Amniotic stem cell (primary cell): Measurements from ENCODE around the gene DMRT1.

Experiments
- DNase-seq: peaks from one replicate; lab custom pipeline; 2025; lab: John Stamatoyannopoulos, UW

Gene DMRT1

DNA sequence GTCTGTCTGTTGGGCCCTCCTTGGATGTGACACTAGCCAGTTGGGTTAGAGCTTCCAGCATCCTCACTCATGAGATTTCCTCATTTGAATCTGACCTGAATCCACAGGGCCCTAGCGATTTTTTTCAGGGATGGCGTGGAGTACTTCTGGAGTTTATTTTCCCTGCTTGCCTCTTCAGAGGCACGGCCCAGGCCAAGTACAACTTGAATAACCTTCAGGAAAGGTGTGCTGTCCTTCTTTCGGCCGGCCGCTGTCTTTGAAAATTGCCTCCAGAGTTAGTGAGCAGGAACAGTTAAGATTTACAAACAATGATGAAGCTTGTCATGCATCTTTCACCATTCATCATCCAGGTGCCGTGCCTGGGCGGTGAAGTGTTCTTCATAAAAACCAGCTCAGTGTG, 85.5 kb downstream of the DMRT1 start:
- DNase-seq = no peak

DNA sequence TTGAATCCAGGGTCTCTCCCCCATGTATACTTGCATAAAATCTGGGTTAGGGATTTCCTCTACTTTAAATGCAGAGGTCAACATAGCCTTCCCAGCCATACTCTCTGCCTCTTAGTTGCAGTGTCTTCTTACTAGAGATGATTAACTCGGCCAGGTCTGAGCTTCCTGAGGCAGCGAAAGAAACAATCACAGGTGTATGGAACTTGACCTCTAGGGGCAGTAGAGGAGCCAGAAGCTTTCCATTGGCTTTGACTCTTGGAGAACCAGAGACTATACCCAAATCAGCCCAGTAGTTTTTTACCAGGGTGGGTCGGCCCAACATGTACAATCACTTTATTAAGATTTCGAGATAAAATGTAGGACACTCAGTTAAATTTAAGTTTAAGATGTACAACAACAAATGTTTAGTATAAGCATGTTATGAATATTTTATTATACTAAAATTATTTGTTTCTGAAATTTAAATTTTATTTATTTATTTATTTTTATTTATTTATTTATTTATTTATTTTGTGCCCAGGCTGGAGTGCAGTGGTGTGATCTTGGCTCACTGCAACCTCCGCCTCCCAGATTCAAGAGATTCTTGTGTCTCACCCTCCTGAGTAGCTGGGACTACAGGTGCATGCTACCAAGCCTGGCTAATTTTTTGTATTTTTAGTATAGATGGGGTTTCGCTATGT, 87.0 kb downstream of the DMRT1 start:
- no peak for DNase-seq

DNA sequence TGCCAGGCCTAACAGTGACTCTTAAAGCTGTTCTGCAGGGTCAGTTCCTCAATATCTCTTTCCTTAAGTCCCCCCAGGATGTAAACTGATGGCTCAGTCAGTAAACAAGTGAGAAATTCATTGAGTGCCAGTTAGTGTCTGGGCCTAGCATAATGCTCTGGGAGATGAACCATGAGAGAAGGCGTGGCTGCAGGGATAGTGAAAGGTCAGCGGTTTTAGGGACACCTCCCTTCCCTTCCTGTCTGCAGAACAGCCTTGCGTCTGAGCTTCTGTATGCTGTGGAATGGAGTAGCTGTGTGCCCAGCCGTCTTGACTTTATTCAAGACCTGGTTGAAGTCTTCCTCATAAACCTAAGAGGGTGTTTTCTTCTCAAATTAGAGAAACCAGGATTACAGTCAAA, 88.2 kb downstream of the DMRT1 start:
- DNase-seq = no peak

DNA sequence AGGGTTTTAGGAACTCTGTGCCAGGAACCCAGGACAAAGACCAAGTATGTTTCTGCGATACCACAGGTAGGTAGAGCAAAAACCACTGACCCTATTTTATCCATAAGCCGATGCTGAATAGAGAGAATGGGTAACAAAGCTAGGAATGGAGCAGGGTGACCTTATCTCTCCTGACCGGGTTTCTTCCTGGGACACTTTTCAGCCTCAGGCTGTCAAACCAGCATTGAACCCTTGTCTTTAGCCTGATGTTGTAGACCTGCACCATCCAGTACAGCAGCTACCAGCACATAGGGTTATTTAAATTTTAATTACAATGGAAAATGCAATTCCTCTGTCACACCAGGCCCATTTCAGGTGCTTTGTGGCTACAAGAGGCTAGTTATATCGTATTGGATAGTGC, 91.9 kb downstream of the DMRT1 start:
- DNase-seq = no peak

DNA sequence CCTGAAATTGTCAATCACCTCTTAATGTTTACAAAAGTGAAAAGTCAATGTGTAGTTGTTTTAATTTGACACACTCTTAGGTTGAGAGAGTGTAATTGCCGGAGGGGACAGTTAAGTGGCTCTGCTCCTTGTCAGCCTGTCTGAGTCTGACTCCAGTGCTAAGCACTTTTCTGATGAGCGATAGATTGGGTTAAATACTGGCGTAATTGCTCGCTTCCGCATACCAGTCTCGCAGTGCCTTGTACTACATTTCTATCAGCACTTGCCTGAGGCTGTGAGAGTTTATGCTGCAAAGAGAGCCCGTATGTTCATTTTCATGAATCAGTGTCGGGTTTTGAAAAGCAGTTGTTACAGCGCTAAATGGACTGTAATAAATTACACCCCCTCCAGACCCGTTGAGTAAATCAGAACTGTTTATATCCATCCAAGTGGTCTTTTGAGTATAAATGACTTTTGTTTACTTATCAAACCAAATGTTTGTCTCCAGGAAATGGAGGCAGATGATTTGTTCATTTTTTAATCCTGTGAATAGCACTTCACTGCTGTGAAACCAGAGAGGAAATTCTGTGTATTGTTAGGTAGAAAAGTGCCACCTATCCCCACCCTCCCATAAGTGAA, 94.0 kb downstream of the DMRT1 start:
- no peak for DNase-seq

DNA sequence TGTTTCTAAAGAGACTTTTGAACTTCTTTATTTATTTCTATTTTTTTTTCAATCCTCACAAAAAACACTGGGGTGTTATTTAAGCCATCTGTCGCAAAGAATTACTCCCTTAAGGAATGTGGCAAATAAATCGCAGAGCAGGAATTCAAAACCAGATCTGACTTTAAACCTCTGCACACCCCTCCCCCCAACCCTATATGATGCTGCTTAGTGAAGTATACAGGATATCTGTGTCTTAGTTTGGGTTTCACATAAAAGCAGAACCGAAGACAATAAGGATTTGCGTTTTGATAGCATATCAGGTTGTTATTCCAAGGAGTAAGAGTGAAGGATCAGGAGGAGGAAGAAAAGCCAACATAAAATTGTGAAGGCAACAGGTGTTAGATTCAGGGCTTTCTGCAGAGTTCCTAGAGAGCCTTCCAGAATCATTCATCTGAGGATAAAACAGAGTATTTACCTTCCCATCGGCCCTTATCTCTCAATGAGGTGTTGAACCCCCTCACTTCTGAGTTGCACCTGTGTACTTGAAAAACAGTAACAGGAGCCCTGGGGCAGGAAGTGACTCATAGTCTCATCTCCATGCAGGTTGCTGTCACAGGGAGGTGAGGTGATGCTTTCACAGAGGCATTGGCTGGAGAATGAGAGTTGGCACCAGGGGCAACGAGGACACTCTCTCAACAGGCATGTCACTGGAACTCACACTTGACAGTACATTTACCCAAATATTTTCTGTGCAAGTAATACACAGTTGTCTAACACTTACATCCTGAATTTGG, 101.5 kb downstream of the DMRT1 start:
- no peak for DNase-seq

DNA sequence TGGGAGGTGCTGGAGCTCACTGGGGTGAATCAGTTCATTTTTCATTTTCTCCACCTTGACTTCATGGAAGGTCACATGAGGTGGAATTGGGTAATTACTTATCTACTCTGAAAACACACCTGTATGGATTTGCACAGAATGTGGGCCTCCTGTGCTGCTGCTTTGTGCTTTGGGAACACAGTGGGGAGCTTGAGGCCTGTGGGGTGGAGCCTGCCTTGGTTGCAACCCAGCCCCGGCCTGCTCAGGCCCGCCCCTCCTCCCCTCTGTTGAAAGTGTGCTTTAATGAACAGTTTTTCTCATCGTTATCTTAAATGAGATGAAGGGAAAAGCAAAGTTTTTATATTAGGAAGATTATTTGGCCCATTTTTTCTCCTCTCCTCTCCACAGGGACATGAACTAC, 106.5 kb downstream of the DMRT1 start:
- DNase-seq = no peak

DNA sequence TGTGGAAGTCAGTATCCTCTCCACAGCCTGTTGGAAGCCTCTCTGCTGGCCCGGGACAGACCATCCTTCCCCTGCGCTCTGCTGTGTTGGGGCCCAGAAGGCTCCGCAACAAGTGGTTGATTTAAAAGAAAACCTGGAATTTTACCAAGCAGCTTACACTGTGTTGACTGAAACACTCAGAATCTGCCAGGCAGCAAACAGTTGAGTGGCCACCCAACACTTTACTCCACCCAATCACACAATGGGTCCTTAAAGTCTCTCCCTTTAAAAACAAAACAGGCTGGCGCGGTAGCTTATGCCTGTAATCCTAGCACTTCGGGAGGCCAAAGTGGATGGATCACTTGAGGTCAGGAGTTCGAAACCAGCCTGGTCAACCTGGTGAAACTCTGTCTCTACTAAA, 107.0 kb downstream of the DMRT1 start:
- DNase-seq = no peak

DNA sequence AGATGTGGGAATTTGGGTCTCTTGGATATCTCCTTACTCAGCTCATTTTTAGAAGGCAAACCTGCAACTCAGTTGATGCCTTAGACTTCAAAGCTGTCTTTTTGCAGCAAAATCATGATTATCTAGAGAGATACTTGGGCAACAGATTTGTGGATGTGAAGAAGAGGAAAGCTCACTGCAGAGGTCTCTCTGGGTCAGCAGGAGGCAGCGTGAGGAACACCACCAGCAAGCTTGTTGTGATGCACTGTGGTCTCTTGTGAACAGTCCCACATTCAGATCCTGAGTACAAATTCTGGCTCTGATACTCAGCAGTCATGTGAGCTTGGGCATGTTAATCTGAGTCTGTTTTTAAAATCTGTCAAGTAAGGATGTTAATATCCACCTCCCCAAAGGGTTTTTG, 108.6 kb downstream of the DMRT1 start:
- DNase-seq = no peak

DNA sequence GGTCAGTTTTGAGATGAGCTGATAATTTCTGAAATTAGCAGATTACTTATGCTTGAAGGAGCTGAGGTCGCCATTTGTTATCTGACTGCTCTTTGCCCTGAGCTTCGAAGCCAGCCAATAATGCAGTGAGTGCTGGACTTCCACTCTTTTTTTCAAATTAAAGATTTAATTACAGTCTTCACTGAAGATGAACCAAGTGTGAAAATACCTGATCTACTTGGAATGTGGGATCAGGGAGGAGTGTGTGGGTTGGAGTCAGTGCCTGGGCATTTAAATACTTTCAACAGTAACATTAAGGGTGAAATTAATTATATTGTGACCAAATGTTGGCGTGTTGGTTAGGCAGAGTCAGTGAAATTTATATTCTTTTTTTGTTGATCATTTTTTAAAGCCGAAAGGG, 111.0 kb downstream of the DMRT1 start:
- no peak for DNase-seq

DNA sequence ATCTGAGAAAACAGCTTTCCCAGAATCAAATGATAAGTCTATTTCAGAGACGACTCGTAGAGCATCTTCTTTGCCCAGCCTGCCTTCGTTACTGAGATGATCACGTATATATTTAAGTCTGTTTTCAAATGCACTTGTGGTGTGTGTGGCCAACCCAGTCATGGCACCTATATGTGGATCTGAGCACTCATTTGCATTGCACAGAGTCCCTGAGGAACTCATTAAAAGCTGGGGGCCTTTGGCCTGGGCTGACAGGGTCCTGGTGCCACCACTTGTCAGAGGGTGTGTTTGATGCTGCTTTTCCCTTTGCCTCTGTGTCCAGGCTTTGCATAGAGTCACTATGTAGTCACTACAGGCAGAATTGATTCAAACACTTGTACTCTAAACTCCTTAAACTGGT, 117.6 kb downstream of the DMRT1 start:
- DNase-seq = no peak

DNA sequence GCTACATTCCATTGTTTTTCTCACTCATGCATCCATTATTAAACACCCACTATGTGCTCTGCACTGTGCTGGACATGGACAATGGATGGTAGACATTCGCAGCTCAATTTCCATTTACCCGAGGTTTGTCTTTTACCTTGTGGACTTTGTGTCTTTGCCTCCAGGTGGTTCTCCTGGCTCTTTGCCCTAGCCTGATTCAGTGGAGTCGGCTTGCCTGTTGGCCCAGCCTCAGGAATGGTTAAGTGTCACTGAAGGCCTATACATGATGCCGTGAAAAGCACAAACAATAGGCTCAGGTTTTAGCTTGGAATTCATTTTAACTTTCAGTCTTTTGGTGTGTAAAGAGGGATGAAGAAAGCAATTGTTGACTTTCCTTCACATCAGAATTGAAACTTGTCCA, 118.4 kb downstream of the DMRT1 start:
- DNase-seq = no peak

DNA sequence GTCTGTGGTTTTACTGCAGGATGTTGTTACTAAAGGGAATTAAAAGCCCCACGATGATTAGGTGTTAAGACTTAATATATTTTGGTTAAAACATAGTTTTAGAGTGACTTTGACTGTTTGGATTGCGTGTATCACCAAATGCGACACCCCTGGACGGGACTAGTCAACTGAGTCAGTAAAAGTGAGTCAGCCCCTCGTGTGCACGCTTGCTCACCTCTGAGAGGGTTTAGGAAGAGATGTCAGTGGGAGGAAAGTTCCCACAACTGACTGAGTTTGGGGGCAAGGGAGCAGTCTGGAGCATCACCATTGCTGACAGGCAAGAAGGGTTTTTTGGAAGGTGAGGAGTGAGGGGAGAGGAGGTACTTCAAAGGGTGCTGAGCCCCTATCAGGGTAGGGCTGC, 120.5 kb downstream of the DMRT1 start:
- DNase-seq = no peak

DNA sequence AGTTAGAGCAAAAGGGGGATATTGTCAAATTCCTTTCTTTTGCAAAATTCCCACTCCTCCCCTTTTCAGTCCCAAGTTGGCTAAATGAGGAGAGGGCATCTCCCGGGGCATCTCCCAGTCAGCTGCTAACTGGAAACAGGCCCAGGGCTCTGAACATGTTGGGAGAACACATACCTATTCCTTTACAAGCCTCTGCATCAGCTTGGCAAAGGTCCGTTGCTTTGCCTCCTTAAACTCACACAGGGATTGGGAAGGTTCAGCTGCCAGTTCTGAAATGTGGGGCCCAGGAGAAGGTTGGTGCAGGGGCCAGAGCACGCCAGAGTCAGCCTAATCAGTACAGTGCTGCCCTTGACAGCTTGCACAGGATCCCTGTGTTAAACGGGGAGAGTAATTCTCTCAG, 124.0 kb downstream of the DMRT1 start:
- DNase-seq = no peak

DNA sequence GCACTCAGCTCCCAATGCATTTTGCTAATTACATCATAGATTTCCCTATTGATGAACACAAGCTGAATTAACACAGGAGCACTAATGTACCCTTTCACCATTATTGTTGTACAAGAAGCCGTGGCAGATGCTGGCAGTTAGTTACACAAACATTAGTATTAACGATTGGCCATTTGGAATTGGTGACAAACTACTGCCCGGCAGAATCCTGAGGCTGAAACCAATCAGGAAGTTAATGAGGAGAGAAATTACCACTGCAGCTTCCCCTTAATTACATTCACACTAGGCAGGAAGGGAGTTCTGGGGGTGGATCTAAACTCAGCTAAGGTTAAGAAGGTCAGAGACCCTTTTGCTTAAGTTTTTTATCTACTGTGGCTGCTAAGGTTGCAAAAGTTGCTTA, 125.4 kb downstream of the DMRT1 start:
- DNase-seq = no peak

DNA sequence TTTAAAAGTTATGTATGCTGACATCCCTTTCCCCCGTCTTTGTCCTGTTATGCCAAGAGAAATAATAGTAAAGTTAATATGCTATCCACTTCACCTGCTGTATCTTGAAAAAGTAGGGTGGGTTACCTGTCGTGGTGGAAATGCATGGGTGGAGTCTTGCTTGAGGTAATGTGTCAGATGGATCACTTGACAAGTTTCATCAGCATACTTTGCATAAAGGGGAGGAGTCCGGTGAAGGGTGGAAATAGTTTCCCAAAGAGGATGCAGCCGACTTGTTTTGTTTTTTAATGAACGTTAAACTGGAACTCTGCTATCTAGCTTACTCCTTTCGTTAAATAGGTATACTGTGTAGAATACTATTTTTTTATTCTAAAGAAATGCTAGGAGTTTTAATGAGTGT, 125.9 kb downstream of the DMRT1 start:
- DNase-seq = no peak

DNA sequence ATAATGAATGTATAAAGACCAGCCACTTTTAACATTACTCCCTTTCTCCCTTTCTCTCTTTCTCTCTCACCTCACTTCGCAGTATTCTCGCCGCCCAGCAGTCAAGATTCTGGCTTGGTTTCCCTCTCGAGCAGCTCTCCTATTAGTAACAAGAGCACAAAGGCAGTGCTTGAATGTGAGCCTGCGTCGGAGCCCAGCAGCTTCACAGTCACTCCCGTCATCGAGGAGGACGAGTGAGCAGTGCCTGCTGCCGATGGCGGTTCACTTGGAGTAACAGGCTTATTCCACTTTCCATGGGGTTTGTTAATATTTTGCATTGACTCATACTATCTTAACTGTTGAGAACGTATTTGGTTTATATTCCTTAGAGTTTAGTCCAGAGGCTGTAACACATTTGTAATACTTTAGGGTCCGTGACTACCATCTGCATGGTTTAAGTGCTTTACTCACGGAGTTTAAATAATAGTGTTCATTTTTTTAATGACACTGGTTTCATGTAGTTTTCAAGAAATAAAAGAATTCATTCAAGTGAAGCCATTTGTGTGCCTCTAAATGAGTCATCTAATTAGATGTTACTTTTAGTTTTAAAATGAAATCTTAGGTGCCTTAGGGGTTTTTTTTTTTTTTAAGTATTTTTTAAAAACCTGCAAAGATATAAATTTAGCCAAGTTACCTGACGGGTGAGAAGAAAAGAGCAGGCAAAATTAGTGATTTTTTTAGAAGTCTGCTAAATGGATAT, 126.6 kb downstream of the DMRT1 start:
- no peak for DNase-seq

DNA sequence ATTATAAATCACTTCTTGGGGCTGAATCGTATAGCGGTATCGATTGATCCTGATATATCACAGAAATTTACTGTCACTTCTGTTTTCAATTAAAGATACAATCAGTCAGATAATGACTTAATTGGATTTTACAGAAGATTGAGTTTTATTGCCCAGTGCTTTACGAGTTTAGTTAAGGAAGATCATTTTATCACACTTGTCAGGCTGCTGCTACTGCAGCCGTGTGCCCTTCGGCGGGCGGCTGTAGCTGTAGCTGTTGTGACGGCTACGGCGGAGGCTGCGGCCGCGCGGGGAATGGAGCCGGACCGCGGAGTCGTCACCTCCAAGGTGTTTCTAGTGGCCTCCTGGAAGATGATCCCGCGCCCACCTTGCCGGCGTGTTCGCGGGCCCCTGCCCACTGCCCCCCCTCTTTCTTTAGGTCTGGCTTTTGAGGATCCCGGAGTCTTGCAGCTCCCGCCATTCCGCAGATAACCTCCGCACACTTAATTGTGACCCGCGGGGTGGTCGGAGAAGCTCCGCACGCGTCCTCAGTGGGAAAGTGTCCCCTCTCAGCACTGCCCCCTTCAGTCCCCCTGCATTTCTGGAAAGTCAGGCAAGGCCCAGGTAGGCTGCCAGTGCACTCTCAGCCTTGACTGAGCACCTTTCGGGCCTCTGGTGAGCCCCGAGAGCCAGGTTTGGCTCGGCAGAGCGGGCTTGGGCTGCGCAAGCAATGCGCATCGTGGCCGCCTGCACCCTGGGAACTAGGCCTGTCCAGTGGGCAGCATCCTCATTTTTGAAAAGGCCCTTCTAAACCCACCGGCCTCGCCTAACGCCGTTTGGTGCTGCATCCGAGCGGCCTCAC, 128.0 kb downstream of the DMRT1 start:
- DNase-seq = no peak

DNA sequence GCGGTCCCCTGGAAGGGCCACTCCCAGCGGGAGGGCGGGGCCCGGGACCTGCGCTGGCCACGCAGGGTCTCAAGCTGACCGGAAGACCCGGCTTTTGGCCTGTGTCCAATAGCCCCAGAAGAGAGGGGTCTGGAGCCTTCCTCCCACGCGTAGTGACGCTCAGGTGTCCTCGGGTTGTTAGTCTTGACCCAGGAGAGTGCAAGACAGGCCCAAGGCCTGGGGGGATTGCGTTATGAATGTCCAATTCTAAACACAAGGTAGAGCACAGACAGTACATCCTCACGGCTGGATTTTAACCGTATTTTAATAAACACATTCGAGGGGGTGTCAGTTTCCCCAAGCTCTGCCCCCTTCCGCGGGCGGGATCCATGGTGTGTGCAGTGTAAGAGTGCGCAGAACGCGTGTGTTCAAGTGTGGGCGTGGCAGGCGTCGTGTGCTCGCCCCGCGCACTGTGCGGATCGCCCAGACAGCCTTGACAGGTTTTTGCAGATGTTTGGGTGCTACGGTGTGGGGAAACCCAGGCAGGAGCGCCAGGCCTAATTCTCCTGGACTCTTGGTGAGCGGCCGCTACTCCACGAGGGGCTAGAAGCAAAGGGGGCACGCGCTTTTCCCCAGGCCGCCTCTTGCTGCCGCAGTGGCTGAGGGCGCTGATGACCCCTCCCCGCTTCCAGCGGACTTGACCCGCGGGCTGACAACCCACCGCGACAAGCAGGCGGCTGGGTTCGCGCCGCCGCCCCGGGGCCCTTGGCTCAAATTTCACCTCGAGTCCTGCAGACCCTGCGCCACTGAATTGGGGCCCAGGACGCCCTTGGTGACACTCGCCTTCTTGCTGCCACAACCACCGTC, 128.9 kb downstream of the DMRT1 start:
- DNase-seq = no peak

DNA sequence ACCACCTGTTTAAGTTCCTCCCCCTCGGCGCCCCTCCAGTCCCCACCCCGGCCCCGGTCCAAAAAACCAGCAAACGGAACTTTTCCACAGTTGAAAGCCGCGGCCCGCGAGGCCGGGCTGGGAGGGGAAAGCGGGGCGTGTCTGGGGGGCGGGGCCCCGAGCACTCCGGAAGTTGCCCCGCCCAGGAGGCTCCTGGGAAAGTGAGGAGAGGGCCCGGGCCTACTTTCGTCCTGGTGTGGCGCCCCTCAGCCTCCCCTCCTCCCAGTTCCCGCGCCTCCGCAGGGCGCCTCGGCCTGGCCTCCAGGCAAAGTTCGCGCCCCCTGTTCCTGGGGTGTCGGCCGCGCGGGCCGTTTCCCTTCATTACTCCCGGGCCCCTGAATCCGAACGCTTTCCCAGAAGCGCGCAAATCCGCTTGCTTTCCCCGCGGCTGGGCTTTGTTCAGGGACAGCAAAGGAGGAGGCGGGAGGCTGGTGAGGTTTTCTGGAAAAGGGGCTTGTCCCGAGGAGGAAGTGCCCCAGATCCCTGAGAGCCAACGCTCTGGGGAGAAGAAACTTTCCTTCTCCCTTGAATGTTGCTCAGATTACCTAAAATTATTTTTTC, 130.5 kb downstream of the DMRT1 start:
- no peak for DNase-seq
